HG03432 (cell line): ENCODE measurements around the gene CERS4.

Experiments
- ATAC-seq: cut with Tn5 transposase; IDR thresholded peaks from one replicate; pipeline ENCODE4 v1.9.1; 2021; ENCODE audit warnings: mild to moderate bottlenecking, moderate library complexity; ENCODE audit not compliant: unreplicated experiment

CERS4 gene

DNA sequence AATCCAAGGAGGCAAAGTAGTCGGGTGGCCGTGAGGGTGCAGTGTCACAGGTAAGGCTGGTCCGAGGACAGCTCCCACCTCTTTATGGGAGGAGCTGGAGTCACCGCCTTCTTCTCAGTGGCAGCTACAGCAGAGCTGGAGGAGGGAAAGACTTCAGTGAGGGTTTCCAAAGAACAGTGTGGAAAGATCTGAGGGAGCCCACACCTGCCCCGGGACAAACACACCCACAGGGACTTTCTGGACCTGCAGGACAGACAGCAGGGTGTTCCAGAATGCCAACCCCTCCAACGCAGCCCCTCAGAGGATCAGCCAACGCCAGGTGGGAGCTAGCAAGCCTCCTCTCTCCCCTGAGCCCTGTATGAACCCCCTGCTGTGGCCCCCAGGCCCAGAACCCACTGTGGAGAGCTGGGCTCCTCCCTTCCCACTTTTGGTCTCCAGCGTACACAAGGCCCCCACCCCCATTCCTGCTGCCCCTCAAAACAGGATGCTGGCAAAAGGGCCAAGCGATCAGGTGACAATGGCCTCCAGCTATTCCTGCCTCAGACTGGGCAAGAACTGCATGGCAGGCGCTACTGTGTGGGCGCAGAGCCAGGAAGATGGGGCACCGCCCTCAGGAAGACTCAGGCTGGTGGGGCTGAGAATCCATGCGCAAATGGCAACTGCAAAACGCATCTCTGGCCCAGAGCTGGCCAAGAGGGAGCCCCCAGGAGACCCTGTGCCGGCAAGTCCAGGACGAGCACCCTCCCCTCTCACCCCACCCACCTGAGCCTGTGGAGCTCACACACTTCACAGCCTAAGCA lies 102.5 kb downstream of the CERS4 start:
- ATAC-seq = no peak
